PC-3 (cell line): ENCODE measurements around the gene ACADSB. TPM values are rescaled to one million over a fixed set of nuclear protein-coding genes. Genes with fewer than 3 reads are reported as not detected.

Experiments
- ATAC-seq: fragments of 200-7000 bp; cut with Tn5 transposase; 2 replicates; pipeline ENCODE4 v1.9.1; 2020; ENCODE audit warnings: mild to moderate bottlenecking, moderate library complexity
- BruUV-seq: library from RNA; stranded (reverse); fragments of 400-500 nt; replicated peaks from 2 replicates; lab custom pipeline; 2021; lab: Mats Ljungman, UMichigan
- CTCF ChIA-PET: fragments of 300-600 bp; sonication (Branson Sonifier 250); formaldehyde crosslinking; loops from one replicate; lab custom pipeline; 2022; ENCODE audit warnings: antibody characterized with exemption; lab: Charles Lee
- POLR2A ChIA-PET: fragments of 300-600 bp; sonication (Branson Sonifier 250); formaldehyde crosslinking; loops from one replicate; lab custom pipeline; 2022; ENCODE audit warnings: antibody characterized with exemption; ENCODE audit not compliant: unreplicated experiment; lab: Charles Lee
- DNase-seq: peaks from one replicate; pipeline ENCODE4 v3.0.0-alpha.2; 2015
- H2AFZ ChIP-seq: fragments of 300-600 bp; sonication (generic); 2 replicates; pipeline ENCODE4 v1.6.0; 2016; ENCODE audit warnings: antibody characterized with exemption, low read length
- H3F3A ChIP-seq: fragments of 300-600 bp; sonication (generic); one replicate; pipeline ENCODE4 v1.6.0; 2017; ENCODE audit warnings: antibody characterized with exemption, low read length, control low read depth, mild to moderate bottlenecking; ENCODE audit not compliant: unreplicated experiment
- H3K27ac ChIP-seq: fragments of 300-600 bp; sonication (generic); 2 replicates; pipeline ENCODE4 v1.5.1; 2016; ENCODE audit warnings: mild to moderate bottlenecking, low read length
- H3K27me3 ChIP-seq: fragments of 300-600 bp; sonication (generic); 2 replicates; pipeline ENCODE4 v1.6.1; 2016; ENCODE audit warnings: low read length, mixed read lengths
- H3K36me3 ChIP-seq: fragments of 300-600 bp; sonication (generic); 2 replicates; pipeline ENCODE4 v1.6.1; 2016; ENCODE audit warnings: low read depth, mixed run types, low read length, mixed read lengths
- H3K4me1 ChIP-seq: fragments of 300-600 bp; sonication (generic); 2 replicates; pipeline ENCODE4 v1.5.1; 2016; ENCODE audit warnings: low read length; ENCODE audit not compliant: insufficient read depth
- H3K4me2 ChIP-seq: fragments of 300-600 bp; sonication (generic); 2 replicates; pipeline ENCODE4 v1.6.0; 2016; ENCODE audit warnings: low read length
- H3K4me3 ChIP-seq: fragments of 300-600 bp; sonication (generic); 2 replicates; pipeline ENCODE4 v1.5.1; 2016; ENCODE audit warnings: mild to moderate bottlenecking, low read length, mixed read lengths
- H3K79me2 ChIP-seq: fragments of 300-600 bp; sonication (generic); 2 replicates; pipeline ENCODE4 v1.6.1; 2017; ENCODE audit warnings: low read length, mixed read lengths
- H3K9ac ChIP-seq: fragments of 300-600 bp; sonication (generic); 2 replicates; pipeline ENCODE4 v1.6.0; 2016; ENCODE audit warnings: mild to moderate bottlenecking, low read length
- H3K9me2 ChIP-seq: fragments of 300-600 bp; sonication (generic); replicated peaks from 2 replicates; pipeline ENCODE4 v1.6.1; 2016; ENCODE audit warnings: mixed run types, low read length, mixed read lengths
- H3K9me3 ChIP-seq: fragments of 300-600 bp; sonication (generic); 2 replicates; pipeline ENCODE4 v1.6.1; 2016; ENCODE audit warnings: low read length, mixed read lengths
- H4K20me1 ChIP-seq: fragments of 300-600 bp; sonication (generic); 2 replicates; pipeline ENCODE4 v1.6.1; 2016; ENCODE audit warnings: low read length, mixed read lengths
- EZH2 ChIP-seq: fragments of 300-600 bp; sonication (generic); IDR thresholded peaks from one replicate; pipeline ENCODE4 v1.6.1; 2017; ENCODE audit warnings: antibody characterized with exemption, mild to moderate bottlenecking, low read length; ENCODE audit not compliant: unreplicated experiment
- EZH2phosphoT487 ChIP-seq: fragments of 300-600 bp; sonication (generic); IDR thresholded peaks from 2 replicates; pipeline ENCODE4 v1.6.1; 2018; ENCODE audit warnings: mild to moderate bottlenecking, antibody characterized with exemption, low read length, borderline replicate concordance
- intact Hi-C: fragments of 100-400 bp; cut with micrococcal nuclease; formaldehyde crosslinking; loops from 2 replicates; pipeline ENCODE4 v1.9.0; 2023
- total RNA-seq: library from RNA; depleted of rRNA; stranded (reverse); fragments of >200 nt; gene quantifications from 2 replicates; pipeline ENCODE4 v1.2.3, GENCODE V29; 2014; rRNA removed
- TF ChIP-seq, protein P1 (sequence below): fragments of 300-600 bp; sonication (generic); conservative IDR thresholded peaks from 2 replicates; pipeline ENCODE4 v1.5.1; 2017; ENCODE audit warnings: antibody characterized with exemption, low read depth, mild to moderate bottlenecking, low read length

Gene ACADSB
- total RNA-seq, 1 experiment from 2014 or later: 3.2 TPM

- H3K9ac ChIP-seq: no peak overlapping the region
- no peak overlapping the region for H2AFZ ChIP-seq
- no peak overlapping the region for H3K4me2 ChIP-seq
- intact Hi-C loops: no loop called here
- ChIA-PET CTCF (no interaction called here), POLR2A (no interaction called here)
- no peak for TF ChIP-seq EZH2
- H3K27ac ChIP-seq: no peak overlapping the region
- no peaks in the 10 kb centered on the region for H3K79me2 ChIP-seq
- H3K4me3 ChIP-seq: no peak overlapping the region
- no peaks in the 10 kb centered on the region for H4K20me1 ChIP-seq
- no peaks in the 10 kb centered on the region for H3K36me3 ChIP-seq
- no peaks in the 10 kb centered on the region for H3K9me3 ChIP-seq
- H3K27me3 ChIP-seq: no peaks in the 10 kb centered on the region
- ATAC-seq (no peak), DNase-seq (no peak)
- H3K4me1 ChIP-seq: peaks cover 11% of the 10 kb centered on the region
- H3F3A ChIP-seq: no peaks in the 10 kb centered on the region
- no TSS peak for BruUV-seq
- no peaks in the 10 kb centered on the region for H3K9me2 ChIP-seq
Observed at GRCh38 chr10:123102673-123103072, 93.9 kb downstream of the ACADSB start.

GRCh38 chr10:123103944-123104343, 95.1 kb downstream of the ACADSB start:
- Histone ChIP-seq H3K36me3 (no peaks in the 10 kb centered on the region), H3K4me2 (peak overlapping the region; percentile 56), H3K4me3 (no peak overlapping the region), H3K9me2 (no peaks in the 10 kb centered on the region), H3K27ac (no peak overlapping the region), H3K9ac (no peak overlapping the region), H3K9me3 (no peaks in the 10 kb centered on the region), H3K4me1 (peaks cover 13% of the 10 kb centered on the region), H3K79me2 (no peaks in the 10 kb centered on the region), H2AFZ (peak overlapping the region; percentile 55), H4K20me1 (no peaks in the 10 kb centered on the region), H3K27me3 (no peaks in the 10 kb centered on the region), H3F3A (no peaks in the 10 kb centered on the region)
- intact Hi-C loops: no loop called here
- peak; percentile 24 for DNase-seq
- ATAC-seq: no peak
- CTCF ChIA-PET: no interaction called here
- POLR2A ChIA-PET: no interaction called here
- BruUV-seq: no TSS peak
- TF ChIP-seq EZH2 (no peak), EZH2phosphoT487 (no peak)
- TF ChIP-seq, protein P1, sequence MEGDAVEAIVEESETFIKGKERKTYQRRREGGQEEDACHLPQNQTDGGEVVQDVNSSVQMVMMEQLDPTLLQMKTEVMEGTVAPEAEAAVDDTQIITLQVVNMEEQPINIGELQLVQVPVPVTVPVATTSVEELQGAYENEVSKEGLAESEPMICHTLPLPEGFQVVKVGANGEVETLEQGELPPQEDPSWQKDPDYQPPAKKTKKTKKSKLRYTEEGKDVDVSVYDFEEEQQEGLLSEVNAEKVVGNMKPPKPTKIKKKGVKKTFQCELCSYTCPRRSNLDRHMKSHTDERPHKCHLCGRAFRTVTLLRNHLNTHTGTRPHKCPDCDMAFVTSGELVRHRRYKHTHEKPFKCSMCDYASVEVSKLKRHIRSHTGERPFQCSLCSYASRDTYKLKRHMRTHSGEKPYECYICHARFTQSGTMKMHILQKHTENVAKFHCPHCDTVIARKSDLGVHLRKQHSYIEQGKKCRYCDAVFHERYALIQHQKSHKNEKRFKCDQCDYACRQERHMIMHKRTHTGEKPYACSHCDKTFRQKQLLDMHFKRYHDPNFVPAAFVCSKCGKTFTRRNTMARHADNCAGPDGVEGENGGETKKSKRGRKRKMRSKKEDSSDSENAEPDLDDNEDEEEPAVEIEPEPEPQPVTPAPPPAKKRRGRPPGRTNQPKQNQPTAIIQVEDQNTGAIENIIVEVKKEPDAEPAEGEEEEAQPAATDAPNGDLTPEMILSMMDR: no peak

Other genes with a start within 250 kb of the ACADSB start
- 0.36 and 0.40 TPM in 2 replicates for gene CUZD1, start 163.1 kb upstream of the ACADSB start, total RNA-seq
- 5.2 and 12.4 TPM in 2 replicates for gene FAM24B, start 129.4 kb upstream of the ACADSB start, total RNA-seq
- not detected in 2 replicates for gene FAM24A, start 98.4 kb upstream of the ACADSB start, total RNA-seq
- 4.5 and 6.2 TPM in 2 replicates for gene C10orf88, start 54.8 kb upstream of the ACADSB start, total RNA-seq
- 2.3 and 2.6 TPM in 2 replicates for gene PSTK, start 28.6 kb upstream of the ACADSB start, total RNA-seq
- 1.6 TPM in 2 replicates for gene IKZF5, start 211 bp upstream of the ACADSB start, total RNA-seq
- gene HMX3, start 127.0 kb downstream of the ACADSB start, total RNA-seq: 0.51 TPM in 1 of 2 replicates, not detected in the other
- gene HMX2, start 139.1 kb downstream of the ACADSB start, total RNA-seq: not detected in 2 replicates
- 271 and 291 TPM in 2 replicates for gene BUB3, start 145.4 kb downstream of the ACADSB start, total RNA-seq